ENCODE data around the gene SLC16A5.

DNA sequence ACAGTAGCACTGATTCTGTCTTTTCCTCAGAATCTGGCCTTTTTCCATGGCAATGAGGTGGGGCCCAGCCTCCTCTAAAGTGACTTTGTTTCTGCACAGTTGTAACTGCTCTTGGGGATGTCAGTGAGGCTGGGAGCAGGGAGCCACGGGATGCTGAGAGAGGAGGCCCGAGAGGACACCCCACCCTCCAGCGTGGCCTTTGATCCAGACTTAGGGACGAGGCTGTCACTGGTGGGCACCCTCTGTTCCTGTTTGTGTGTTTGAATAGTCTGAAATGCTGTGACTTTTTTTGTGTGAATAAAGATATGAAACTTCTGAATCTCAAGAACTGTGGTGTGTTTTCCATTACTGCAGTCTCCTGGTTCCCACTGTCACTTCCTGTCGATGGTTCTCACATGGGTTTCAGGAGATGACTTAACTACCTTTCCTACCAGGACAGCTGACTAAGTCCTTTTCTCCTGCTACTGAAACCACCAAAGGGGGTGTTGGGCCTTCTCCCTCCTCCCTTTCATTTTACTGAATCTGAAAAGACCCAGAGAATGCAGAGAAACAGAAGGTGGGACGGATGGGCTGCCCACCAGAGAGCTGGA, 22.1 kb upstream of the SLC16A5 start:
- TF ChIP-seq, protein P1, sequence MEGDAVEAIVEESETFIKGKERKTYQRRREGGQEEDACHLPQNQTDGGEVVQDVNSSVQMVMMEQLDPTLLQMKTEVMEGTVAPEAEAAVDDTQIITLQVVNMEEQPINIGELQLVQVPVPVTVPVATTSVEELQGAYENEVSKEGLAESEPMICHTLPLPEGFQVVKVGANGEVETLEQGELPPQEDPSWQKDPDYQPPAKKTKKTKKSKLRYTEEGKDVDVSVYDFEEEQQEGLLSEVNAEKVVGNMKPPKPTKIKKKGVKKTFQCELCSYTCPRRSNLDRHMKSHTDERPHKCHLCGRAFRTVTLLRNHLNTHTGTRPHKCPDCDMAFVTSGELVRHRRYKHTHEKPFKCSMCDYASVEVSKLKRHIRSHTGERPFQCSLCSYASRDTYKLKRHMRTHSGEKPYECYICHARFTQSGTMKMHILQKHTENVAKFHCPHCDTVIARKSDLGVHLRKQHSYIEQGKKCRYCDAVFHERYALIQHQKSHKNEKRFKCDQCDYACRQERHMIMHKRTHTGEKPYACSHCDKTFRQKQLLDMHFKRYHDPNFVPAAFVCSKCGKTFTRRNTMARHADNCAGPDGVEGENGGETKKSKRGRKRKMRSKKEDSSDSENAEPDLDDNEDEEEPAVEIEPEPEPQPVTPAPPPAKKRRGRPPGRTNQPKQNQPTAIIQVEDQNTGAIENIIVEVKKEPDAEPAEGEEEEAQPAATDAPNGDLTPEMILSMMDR (IDR thresholded peaks at IDR 0.05), result no peak
- TF ChIP-seq POLR2A (IDR thresholded peaks at IDR 0.05) (no peak), EP300 (IDR thresholded peaks at IDR 0.05) (no peak)
